ENCODE results near the gene SIK2.

Gene SIK2

GRCh38 chr11:111633756-111634362 lies 31.6 kb downstream of the SIK2 start:
- H3K9me3 Mint-ChIP-seq = no peaks in the 10 kb centered on the region
- no peaks in the 10 kb centered on the region for H3K4me1 Mint-ChIP-seq
- no peak for TF ChIP-seq CTCF (IDR thresholded peaks at IDR 0.05)
- no peak overlapping the region for H3K4me3 Mint-ChIP-seq
- H3K27ac Mint-ChIP-seq = no peak overlapping the region
- DNase-seq = no peak
- H3K27me3 Mint-ChIP-seq (ENCODE audit: low read depth, poor library complexity) = no peaks in the 10 kb centered on the region
- H3K36me3 Mint-ChIP-seq (ENCODE audit: low read depth) = peaks cover 27% of the 10 kb centered on the region

GRCh38 chr11:111634981-111635705 lies 32.9 kb downstream of the SIK2 start:
- Mint-ChIP-seq H3K27me3 (ENCODE audit: low read depth, poor library complexity) (no peaks in the 10 kb centered on the region), H3K4me1 (no peaks in the 10 kb centered on the region), H3K9me3 (no peaks in the 10 kb centered on the region), H3K4me3 (no peak overlapping the region), H3K36me3 (ENCODE audit: low read depth) (peaks cover 33% of the 10 kb centered on the region), H3K27ac (no peak overlapping the region)
- no peak for TF ChIP-seq CTCF (IDR thresholded peaks at IDR 0.05)
- no peak for DNase-seq

GRCh38 chr11:111635706-111636045 lies 33.4 kb downstream of the SIK2 start:
- no peak overlapping the region for H3K27ac Mint-ChIP-seq
- peaks cover 37% of the 10 kb centered on the region for H3K36me3 Mint-ChIP-seq (ENCODE audit: low read depth)
- no peak overlapping the region for H3K4me3 Mint-ChIP-seq
- no peaks in the 10 kb centered on the region for H3K27me3 Mint-ChIP-seq (ENCODE audit: low read depth, poor library complexity)
- DNase-seq = no peak
- no peak for TF ChIP-seq CTCF (IDR thresholded peaks at IDR 0.05)
- H3K4me1 Mint-ChIP-seq = no peaks in the 10 kb centered on the region
- H3K9me3 Mint-ChIP-seq = no peaks in the 10 kb centered on the region

GRCh38 chr11:111637885-111638284 lies 35.6 kb downstream of the SIK2 start:
- H3K4me1 Mint-ChIP-seq = no peaks in the 10 kb centered on the region
- no peak for TF ChIP-seq CTCF (IDR thresholded peaks at IDR 0.05)

GRCh38 chr11:111639226-111639925 lies 37.1 kb downstream of the SIK2 start:
- no peak overlapping the region for H3K27ac Mint-ChIP-seq
- H3K4me1 Mint-ChIP-seq = no peaks in the 10 kb centered on the region
- DNase-seq = no peak
- TF ChIP-seq CTCF (IDR thresholded peaks at IDR 0.05) = no peak
- H3K9me3 Mint-ChIP-seq = no peaks in the 10 kb centered on the region
- peaks cover 55% of the 10 kb centered on the region for H3K36me3 Mint-ChIP-seq (ENCODE audit: low read depth)
- H3K4me3 Mint-ChIP-seq = no peak overlapping the region
- no peaks in the 10 kb centered on the region for H3K27me3 Mint-ChIP-seq (ENCODE audit: low read depth, poor library complexity)

More at GRCh38 chr11:111637885-111638284, 35.6 kb downstream of the SIK2 start:
- peaks cover 52% of the 10 kb centered on the region for H3K36me3 Mint-ChIP-seq (ENCODE audit: low read depth)
- H3K27ac Mint-ChIP-seq = no peak overlapping the region
- no peaks in the 10 kb centered on the region for H3K9me3 Mint-ChIP-seq
- no peak for DNase-seq
- H3K4me3 Mint-ChIP-seq = no peak overlapping the region
- H3K27me3 Mint-ChIP-seq (ENCODE audit: low read depth, poor library complexity) = no peaks in the 10 kb centered on the region
